NCI-H2029 (cell line): ENCODE data around the gene UQCRC1.

Experiments used
- DNase-seq: peaks from one replicate; lab custom pipeline; 2025; lab: John Stamatoyannopoulos, UW

The UQCRC1 gene

DNA sequence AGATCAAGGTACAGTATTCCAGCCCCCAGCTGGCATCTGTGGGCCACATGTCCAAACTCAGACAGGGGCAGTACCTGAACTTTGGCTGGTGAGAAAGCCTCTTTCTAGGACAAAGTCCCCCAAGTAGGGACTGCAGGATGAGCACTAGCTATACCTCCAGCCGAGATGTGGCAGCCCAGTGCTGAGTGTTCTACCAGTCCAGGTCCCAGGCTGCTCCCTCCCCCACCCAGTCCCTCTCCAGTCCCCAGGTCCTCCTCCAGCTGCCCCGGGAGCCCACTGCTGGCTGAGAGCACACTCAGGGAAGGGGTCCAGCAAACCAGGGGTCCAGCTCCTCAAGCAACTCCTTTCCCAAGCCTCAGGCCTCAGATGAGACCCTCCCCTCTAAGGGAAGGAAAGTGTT, 24.3 kb upstream of the UQCRC1 start:
- no peak for DNase-seq

DNA sequence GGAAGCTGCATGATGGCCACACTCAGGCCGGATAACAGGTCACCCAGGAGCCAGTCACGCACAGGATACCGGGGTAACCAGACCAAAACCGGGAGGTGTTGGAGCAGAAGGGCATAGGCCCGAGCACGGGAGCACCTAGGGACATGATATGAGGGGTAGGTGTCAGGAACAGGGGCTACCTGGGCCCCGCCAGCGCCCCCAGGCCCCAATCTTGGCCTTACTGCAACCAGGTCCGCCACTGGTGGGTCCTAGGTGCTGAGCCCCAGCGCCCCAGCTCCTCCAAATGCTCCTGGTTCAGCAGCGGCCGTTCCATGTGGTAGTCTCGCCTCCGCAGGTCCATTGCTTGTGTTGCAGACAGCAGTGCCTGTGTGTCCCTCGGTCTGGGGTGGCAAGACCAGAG, 23.8 kb upstream of the UQCRC1 start:
- DNase-seq, result no peak

DNA sequence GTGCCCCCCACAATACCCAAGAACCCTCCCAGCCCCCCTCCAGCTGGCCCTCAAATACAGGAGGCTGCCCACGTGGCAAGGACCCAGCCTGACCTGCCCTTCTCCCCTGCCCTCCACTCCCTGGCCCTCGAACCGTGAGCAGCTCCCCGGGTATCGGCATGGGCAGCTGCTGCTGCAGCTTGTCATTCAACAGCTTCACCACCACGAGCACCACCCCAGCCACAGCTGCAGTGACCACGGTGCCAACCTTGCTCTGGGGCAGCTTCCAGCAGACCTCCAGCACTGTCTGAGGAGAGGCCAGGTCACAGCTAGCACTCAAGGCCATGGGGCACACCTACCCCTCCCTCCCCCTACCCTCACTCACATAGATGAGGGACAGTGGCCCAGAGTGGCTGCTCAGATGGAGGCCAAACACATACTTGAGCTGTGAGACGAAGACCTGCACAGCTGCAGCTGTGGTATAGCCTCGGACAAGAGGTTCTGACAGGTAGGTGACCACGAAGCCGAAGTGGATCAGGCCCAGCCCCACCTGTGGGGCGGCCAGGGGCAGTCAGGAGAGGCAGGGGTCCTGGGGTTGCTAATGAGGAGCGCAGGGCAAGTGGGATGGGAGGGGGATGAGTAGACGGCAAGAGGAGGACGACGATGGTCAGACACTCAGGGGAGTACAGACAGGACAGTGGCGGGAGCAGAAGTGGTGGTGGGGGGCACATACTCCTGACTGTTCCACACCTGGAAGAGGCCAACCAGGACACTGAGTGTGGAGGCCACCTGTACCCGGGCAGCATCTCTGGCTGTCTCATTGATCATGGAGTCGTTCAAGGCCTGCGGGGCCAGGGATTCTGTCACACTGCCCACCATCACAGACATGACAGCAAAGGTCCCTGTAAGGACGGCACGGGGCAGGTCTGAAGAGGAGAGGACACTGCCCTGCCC, 22.3 kb upstream of the UQCRC1 start:
- DNase-seq, result no peak

DNA sequence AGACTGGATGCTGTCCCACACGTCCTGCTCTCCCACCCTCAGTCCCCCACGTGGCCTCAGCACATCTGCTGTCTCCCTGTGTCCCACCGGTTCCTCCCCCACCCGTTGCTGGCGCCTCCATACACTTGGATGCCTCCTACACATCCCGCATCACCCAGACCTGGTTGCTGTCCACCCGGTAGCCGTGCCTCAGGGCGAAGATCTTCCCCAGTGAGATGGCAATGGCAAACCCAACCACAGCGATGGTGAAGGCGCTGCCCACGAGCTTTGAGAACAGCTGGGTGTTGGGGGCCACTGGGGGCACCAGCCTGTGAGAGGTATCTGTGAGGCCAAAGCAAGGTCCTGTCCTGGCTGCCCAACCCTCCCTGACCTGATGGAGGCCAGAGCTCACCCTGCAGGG, 21.4 kb upstream of the UQCRC1 start:
- DNase-seq, result no peak

DNA sequence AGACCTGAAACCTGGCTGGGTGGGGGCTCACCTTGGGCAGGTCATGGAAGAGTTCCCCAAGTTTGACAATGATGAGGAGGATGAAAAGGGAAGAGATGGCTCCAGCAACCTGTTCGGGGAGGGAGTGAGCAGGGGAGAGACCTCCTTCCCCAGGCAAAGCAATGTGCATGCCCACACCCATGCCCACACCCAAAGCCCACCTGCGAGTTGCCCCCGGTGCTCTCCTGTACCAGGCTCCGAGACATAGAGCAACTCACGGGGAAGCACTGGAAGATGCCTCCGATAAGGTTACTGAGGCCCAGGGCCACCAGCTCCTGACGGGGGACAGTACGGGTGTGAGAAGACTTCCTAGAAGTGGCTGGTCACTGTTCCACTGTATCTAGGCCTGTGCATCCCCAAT, 21.0 kb upstream of the UQCRC1 start:
- no peak for DNase-seq

DNA sequence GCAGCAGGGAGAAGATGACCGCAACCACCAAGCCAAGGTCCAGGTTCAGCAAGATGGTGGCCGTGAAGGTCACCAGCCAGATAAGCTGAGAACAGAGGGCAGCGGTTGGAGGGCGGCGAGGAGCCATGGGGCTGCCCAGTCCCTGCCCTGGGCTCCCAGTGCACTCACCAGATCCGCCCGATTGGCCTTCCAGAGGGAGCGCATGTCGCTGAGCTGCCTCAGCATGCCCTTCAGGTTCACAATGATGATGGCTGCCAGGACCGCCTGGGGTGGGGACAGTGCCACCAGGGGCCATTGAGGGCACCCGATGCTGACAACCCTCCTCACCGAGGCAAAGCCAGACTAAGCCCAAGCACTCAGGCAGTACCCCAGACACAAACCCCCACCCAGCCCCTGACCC, 20.4 kb upstream of the UQCRC1 start:
- DNase-seq, result no peak

DNA sequence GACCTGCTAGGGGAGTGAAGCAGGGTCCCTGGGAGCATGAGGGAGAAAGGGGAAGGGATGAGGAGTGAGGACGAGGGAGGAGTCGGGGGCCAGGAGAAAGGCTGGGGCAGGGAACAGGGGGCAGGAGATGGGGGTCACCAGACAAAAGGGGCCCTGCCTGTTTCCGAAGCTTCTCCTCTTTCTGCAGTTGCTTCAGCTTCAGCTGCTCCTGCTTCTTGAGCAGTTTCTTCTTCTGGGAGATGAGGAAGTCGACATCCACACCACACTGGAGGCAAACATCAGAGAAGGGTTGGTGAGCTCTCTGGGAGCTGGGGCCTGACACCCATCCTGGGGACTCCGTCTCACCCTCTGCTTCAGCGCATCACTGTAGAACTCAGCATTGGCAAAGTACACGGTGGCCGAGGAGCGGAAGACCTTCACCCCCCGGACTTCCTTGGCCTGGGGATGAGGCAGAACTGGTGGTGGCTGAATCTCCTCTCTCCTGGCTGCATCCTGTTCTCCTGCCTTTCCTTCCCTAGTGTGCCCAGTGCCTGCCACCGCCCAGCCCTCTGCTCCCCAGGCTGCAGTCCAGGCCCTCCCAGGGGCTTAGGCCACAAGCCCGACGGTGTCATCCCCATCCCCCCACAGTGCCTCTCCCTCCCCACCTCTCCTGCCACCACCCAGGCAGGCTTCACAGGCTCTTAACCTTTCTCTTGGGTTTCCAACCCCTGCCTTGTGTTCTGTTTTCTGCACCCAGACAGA, 19.0 kb upstream of the UQCRC1 start:
- no peak for DNase-seq

DNA sequence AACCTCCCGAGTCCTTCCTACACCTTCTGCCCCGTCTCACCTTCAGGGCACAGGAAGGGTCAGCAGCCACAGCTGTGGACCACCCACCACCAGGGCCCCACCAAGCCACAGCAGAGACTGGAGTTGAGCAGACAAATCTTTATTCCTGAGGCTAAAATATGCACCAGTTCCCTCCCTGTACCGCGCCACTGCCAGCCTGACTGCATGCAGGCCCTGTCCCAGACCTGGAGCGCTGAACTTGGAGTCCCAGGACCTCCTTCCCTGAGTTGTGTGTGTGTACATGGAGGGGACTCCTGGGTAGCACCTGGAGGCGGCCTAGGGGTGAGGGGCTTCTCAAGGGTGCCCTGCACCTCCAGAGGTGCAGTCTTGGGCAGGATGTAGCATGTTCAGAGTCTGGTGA, 16.2 kb upstream of the UQCRC1 start:
- DNase-seq, result no peak

DNA sequence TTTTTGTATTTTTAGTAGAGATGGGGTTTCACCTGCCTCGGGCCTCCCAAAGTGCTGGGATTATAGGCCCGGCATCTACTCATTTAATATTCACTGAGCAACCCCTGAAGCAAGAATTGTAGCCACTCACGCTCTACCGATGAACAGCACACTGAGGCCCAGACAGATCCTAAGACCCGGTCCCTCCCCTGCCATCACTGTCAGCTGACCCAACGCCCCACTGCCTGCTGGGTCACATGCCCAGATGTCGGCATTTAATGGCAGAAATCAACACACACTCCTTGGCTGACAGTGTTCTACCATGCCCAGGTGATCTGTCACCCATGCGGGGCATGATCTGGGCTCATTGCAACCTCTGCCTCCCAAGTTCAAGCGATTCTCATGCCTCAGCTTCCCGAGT, 15.3 kb upstream of the UQCRC1 start:
- no peak for DNase-seq

DNA sequence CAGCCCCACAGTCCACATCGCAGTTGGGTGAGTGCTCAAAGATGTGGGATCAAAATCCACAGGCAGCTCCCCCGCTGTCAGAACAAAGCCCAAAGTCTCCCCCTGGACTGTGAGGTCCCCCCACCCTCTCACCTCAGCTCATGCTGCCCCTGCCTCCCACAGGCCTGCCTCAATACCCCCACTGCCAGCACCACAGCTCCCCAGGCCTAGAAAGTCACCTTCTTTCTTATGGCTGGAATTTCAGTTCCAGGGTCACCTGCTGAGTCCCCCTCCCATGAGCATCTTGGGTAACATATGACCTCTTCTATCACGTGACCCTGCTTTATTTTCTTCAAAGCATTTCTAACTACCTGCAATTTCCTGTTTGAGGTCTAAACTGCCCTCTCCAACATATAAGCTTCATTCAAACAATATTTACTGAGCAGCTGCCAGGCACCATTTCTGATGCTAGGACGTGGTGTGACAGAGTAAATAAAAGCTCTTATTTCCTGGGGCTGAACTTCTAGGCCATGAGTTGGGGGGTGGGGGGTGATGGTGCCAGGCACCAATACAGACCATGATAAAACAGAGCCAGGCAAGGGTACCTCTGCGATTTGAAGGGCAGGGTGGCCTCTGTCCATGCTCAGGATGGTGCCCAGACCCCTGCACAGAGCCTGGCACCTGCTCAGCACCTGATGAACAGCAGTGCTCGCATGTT, 14.6 kb upstream of the UQCRC1 start:
- DNase-seq, result peak; percentile 89

DNA sequence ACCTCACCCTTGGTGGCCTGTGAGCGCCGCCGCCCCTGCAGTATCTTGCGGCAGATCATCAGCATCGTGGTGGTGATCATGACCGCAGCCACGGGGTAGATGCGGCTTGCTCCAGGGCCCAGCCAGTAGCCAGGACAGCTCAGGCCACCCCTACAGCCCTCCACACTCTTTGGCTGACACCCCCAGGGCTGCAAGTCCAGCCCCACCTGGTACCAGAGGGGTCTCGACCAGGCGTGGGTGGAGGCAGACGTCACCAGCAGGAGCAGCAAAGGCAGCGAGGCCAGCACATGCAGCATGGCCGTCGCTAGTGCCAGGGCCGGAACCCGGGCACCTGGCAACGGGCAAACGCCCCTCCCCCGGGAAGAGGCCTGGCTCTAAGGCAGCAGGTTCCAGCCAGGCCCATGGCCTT, 12.0 kb upstream of the UQCRC1 start, which contains the start of gene TMEM89:
TSS of gene TMEM89 (minus strand) at position 309 of the 409 bp plus-strand sequence. CDS start at position 296, 13 bp downstream.
- DNase-seq, result no peak

DNA sequence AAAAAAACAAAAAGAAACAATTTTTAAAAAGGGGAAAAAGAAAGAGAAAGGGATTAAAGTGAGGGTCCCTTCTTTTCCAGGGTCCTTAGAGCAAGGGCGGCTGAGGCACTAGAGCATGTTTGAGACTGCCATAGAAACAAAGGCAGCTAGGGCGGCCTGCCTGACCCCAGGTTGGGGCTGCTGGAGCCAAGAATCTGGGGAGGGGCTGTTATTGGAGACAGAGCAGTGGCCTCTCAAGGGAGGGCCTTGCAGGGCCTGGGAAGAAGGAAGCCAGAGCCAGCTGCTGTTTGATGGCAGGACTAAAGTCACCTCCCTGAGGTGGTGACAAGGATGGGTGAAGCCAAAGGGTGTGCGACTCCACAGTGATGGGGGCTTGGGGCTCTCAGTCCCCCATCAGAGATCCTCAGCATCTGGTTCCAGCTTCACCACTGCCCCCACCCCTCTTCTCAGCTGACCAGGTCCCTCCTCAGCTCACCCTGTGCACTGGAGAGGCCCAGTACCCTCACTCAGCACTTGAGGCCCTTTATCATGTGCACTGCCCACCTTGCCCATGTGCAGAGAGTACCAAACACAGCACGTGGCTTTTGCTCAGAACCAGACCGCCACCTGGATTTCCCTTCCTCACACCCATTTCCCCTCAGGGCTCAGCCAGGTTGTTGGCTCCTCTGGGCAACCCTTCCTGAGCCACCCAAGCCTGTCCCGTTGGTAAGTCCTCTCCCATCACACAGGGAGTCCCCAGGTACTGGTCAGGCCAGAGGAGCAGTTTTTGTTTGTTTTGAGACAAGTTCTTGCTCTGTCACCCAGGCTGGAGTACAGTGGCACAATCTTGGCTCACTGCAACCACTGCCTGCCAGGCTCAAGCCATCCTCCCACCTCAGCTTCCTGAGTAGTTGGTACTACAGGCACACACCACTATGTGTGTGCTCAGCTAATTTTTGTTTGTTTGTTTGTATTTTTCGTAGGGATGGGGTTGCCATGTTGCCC, 10.4 kb upstream of the UQCRC1 start:
- DNase-seq, result no peak

DNA sequence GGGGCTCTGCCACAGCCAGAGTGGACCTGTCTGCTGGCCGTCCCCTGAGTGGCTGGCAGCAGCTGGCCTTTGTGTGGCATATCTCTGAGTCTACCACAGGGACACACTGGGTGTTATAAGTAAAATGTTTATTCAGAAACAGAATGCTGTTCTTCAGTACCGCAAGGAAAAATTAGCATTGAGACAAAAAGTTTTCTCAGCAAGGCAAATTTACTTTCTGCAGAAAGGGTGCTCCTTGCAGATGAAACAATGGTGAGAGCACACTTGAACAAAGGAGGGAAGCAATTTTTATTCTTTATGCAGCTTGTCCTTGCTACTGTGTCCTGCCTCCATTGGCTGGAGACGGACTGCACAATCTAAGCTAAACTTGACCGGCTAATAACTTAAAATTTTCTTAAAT, 8.1 kb upstream of the UQCRC1 start:
- no peak for DNase-seq

DNA sequence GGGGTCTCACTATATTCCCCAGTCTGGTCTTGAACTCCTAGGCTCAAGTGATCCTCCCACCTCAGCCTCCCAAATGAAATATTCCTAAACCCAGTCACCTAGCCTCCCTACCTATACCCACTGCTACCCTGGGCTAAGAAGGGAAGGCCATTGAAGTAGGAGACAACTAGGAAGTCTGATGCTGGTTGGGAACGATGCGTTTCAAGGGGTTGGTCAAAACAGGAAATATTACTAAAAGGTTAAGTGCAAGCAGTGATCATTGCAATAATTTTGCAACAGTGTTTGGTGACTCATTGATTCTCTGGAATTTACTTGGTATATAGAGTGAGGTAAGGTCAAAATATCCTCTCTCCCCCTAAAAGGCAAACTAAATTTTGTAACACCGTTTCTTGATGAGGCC, 4.6 kb upstream of the UQCRC1 start:
- no peak for DNase-seq

DNA sequence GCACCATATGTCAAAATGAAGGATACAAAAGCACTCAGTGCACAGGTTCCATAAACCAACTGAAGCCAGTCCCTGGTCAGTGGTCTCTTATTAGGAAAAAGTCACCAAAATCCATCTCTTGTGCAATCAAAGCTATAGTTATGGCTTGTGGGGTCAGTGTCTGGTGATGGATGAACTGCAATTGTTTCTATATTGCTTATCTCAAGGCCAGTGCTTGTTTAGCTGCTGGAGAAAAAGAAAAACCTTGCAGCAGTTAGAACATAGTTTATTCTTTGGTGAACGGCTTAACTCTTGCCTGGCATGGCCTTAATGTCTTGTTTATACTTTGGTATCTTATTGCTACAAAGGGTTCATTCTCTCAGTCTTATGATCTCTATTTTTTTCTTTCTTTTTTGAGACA, 2.9 kb upstream of the UQCRC1 start:
- DNase-seq, result no peak

DNA sequence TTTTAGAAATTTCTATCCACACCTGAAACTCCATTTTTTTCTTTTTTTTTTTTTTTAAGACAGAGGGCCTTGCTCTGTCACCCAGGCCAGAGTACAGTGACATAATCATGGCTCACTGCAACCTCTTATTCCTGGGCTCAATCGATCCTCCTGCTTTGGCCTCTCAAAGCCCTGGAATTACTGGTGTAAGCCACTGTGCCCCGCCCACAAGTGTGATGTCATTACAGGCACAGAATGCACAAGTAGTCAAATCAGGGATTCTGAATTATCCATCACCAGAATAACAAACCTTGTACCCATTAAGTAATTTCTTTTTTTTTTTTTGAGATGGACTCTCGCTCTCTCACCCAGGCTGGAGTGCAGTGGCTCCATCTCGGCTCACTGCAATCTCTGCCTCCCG, 1.9 kb downstream of the UQCRC1 start:
- no peak for DNase-seq

DNA sequence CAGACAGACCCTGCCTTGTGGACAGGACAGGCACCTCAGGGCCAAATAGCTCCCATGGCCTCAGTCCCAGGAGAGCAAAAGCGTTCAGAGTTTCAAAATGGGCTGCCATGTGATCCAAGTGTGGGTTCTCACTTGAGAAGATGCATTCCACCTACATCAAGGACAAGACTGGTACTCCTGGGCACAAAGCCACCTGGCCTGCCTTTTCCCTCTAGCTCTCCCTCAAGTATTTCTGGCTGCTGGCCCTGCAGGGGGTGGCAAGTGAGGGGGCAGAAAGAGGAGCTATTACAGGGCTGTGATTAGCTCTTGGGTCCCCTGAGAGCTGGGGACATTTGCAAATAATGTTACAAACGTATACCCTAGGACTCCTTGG, 7.8 kb downstream of the UQCRC1 start:
- DNase-seq, result no peak

DNA sequence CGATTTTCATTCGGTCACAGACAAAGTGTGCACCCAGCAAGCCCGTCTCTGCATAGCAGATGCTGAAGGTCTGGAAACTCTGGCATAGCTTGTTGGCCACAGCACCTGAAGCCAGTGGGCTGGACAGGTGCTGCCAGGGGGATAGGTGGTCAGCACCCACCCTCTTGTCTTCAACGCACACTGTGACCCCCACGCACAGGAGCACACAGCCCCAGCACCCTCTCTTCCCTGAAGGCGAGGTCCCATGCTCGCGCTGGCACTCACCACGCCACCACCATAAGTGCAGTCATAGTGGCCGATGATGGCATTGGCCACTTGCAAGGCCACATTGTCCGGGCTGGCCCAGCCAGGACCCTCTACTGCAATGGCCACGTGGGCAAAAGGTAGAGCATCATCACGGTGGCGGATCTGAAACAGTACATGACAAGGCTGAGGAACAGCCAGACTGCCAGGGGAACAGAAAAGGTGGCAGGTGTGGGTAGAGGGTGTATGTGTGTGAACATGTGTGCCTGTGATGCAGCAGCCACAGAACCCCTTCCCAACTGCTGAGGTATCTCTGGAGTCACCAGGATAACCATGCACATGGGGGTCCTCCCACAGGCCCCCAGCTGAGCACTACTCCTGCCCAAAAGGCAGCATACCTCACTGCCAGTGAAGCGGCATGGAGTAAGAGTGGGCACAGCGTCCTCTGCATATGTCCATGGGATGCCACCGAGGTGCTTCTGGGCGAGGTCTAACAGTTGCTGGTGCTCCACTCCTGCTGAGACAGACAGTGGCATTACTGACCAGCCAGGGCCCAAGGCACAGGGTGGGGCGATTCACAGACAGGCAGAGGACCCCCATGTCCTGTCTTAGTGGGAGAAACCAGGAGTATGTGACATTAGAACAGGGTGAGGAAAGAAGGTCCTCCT, 8.5 kb downstream of the UQCRC1 start:
- DNase-seq, result no peak

DNA sequence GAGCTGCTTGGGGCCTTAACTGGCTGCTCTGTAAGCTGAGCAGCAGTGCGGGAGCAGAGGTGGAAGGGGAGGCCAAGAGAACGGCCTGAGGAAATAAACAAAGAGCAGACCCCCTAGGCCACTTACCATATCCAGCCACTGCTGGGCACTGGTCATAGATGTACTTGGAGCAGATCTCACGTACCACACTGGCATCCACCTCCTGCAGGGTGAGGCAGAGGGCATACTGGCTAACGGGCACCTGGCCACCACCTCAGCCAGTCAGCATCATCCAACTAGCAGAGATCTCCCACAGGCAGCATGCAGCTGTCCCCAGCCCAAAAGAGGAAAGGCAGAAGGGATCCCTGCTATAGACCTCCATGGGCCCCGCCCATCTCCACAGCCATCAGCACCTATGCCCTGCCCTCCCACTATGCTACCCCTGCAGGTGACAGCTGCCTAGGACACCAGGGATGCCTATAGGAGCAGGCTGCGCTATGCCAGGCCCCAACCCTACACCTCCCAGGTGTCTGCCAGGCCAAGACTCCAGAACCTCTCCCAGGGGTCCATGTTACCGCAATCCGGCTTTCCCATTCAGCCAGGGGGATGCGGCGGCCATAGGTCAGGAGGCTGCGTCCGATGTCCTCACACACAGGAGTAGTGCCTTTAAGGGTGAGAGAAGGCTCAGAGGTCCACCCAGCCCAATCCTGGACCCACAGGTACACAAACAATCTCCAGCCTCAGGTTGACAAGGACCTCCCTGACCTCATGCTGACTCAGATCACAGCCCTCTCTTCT, 9.7 kb downstream of the UQCRC1 start:
- DNase-seq, result no peak

DNA sequence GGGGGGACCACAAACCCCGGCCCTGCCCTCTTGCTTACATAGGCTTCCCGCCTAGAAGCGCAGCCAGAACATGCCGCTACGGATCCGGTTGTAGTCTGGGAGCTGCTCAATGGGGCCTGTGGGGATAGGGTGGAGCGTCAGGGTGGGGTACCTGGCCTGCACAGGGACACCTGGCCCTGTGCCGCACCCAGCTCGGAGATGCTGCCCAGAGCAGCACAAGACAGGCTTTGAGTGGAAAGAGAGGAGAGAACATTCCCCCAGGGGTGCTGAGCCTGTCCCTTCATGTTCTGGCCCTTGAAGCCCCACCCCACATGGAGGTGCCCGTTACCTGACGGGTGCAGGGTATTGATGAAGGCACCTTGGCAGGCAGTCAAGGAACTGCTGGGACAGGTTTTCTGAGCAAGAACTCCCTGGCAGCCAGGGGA, 10.4 kb downstream of the UQCRC1 start:
- DNase-seq, result no peak
